Gastroesophageal sphincter (tissue), 4 donors: ENCODE data around the gene INO80. TPM values are rescaled to one million over a fixed set of nuclear protein-coding genes. Genes with fewer than 3 reads are reported as not detected.

Experiments
- ATAC-seq: fragments of 150-250 bp; one replicate; pipeline ENCODE4 v1.9.1; 2016; ENCODE audit warnings: mild to moderate bottlenecking, moderate library complexity
- H3K27ac ChIP-seq, 4 donors: fragments of 200-600 bp; sonication (generic) in 3 of 4; 1 replicate in 3 of 4; 2 replicates in 1 of 4; pipeline ENCODE4 v1.5.1; 2016 to 2019
- H3K27me3 ChIP-seq: fragments of 200-600 bp; sonication (generic); one replicate; pipeline ENCODE4 v1.5.1; 2019
- H3K36me3 ChIP-seq, 2 donors: fragments of 200-600 bp; sonication (generic); one replicate each; pipeline ENCODE4 v1.5.1; 2019; ENCODE audit warnings: control low read depth in 1 of 2
- H3K4me1 ChIP-seq, 3 donors: fragments of 200-600 bp; sonication (generic); 1 replicate in 2 of 3; 2 replicates in 1 of 3; pipeline ENCODE4 v1.5.1; 2016 to 2019; ENCODE audit warnings: control low read depth in 2 of 3
- H3K4me3 ChIP-seq, 2 donors: fragments of 200-600 bp; sonication (generic); one replicate each; pipeline ENCODE4 v1.5.1; 2019; ENCODE audit warnings: mild to moderate bottlenecking in 1 of 2, moderate library complexity in 1 of 2
- H3K9me3 ChIP-seq, 3 donors: fragments of 200-600 bp; sonication (generic); one replicate each; pipeline ENCODE4 v1.5.1; 2017 to 2019; ENCODE audit warnings: control low read depth in 2 of 3
- EP300 ChIP-seq: sonication (generic); formaldehyde crosslinking; IDR thresholded peaks from one replicate; pipeline ENCODE4 v1.6.1; 2017; ENCODE audit warnings: antibody characterized with exemption, mild to moderate bottlenecking
- POLR2A ChIP-seq, 2 donors: fragments of 450-650 bp; IDR thresholded peaks; one replicate each; pipeline ENCODE4 v1.6.1; 2017; ENCODE audit warnings: antibody characterized with exemption in 2 of 2, mild to moderate bottlenecking in 2 of 2, moderate library complexity in 1 of 2
- POLR2AphosphoS5 ChIP-seq: sonication (generic); formaldehyde crosslinking; IDR thresholded peaks from one replicate; pipeline ENCODE4 v1.6.1; 2017; ENCODE audit warnings: antibody characterized with exemption
- WGBS, 2 donors: methylation state at CpG; one replicate each; pipeline ENCODE4 v1.1.5; 2018; ENCODE audit warnings: low coverage in 1 of 2; 5-methylcytosine and 5-hydroxymethylcytosine counted together
- total RNA-seq, 4 donors: library from RNA; depleted of rRNA; stranded (reverse); fragments of >200 nt; gene quantifications; one replicate each; pipeline ENCODE4 v1.1.0, GENCODE V29; 2016
- TF ChIP-seq, protein P1 (sequence below), 4 experiments: fragments of 200-600 bp in 2 of 4; fragments of 450-650 bp in 2 of 4; sonication (generic) in 1 of 4; IDR thresholded peaks; one replicate each; pipeline ENCODE4 v1.5.1; 2017 to 2019; ENCODE audit warnings: antibody characterized with exemption in 4 of 4, mild to moderate bottlenecking in 2 of 4, moderate library complexity in 2 of 4

Gene INO80
- total RNA-seq, 4 donors from 2014 or later, result 18.0 to 61.3 (median 32.2) TPM

DNA sequence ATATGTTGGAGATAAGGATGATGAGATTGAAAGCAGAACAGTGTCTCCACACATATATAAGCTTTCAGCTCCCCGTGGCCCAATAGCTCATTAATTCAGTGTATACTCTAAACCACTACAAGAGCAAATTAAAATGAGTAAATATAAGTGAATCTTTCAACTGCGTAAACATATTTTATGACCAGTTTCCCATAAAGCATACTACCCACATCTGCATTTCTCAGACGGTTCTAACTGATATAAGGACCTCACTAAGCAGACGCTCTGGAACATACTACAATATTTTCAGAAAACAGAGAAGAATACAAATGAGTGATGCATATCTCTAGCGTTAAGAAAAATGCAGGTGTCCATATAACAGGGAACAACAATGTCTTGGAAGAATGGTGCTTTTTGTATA lies 73.2 kb downstream of the INO80 start:
- WGBS, 2 donors, result 92 to 93% methylated on average over 5 of the region's 5 CpGs
- no peaks in the 10 kb centered on the region for H3K9me3 ChIP-seq
- ATAC-seq, result no peak
- H3K27ac ChIP-seq, result no peak overlapping the region
- no peaks in the 10 kb centered on the region for H3K27me3 ChIP-seq
- H3K4me1 ChIP-seq, result no peaks in the 10 kb centered on the region
- H3K4me3 ChIP-seq, result no peak overlapping the region
- no peak for TF ChIP-seq EP300
- TF ChIP-seq, protein P1, sequence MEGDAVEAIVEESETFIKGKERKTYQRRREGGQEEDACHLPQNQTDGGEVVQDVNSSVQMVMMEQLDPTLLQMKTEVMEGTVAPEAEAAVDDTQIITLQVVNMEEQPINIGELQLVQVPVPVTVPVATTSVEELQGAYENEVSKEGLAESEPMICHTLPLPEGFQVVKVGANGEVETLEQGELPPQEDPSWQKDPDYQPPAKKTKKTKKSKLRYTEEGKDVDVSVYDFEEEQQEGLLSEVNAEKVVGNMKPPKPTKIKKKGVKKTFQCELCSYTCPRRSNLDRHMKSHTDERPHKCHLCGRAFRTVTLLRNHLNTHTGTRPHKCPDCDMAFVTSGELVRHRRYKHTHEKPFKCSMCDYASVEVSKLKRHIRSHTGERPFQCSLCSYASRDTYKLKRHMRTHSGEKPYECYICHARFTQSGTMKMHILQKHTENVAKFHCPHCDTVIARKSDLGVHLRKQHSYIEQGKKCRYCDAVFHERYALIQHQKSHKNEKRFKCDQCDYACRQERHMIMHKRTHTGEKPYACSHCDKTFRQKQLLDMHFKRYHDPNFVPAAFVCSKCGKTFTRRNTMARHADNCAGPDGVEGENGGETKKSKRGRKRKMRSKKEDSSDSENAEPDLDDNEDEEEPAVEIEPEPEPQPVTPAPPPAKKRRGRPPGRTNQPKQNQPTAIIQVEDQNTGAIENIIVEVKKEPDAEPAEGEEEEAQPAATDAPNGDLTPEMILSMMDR (IDR thresholded peaks at IDR 0.05), result no peak
- TF ChIP-seq POLR2AphosphoS5, result no peak
- TF ChIP-seq POLR2A (IDR thresholded peaks at IDR 0.05), result no peak
- H3K36me3 ChIP-seq, result peaks cover 0 to 91% of the 10 kb centered on the region in 2 donors

- Histone ChIP-seq H3K9me3 (no peaks in the 10 kb centered on the region), H3K36me3 (peaks cover 0 to 57% of the 10 kb centered on the region in 2 donors), H3K27me3 (no peaks in the 10 kb centered on the region), H3K4me1 (peaks cover 0 to 7% (median 0%) of the 10 kb centered on the region in 3 donors), H3K27ac (no peak overlapping the region), H3K4me3 (no peak overlapping the region)
- no peak for ATAC-seq
- TF ChIP-seq EP300, result no peak
- TF ChIP-seq, protein P1 (IDR thresholded peaks at IDR 0.05), result no peak
- TF ChIP-seq POLR2AphosphoS5, result no peak
- TF ChIP-seq POLR2A (IDR thresholded peaks at IDR 0.05), result no peak
Observed at GRCh38 chr15:41039121-41039520, 77.0 kb downstream of the INO80 start.

DNA sequence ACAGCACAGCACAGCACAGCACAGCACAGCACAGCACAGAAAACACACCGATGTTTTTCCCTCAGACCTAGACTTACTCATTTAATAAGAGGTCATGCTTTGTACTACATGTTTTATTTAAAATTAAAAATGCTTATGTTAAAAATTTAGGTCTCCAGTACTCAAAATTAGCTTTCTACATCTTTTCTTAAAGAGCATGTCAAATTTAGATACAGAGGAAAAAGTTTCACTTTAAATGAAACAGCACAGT lies 84.1 kb downstream of the INO80 start:
- 100% methylated on average over 1 of the region's 1 CpG for WGBS, 2 donors
- Histone ChIP-seq H3K9me3 (no peaks in the 10 kb centered on the region), H3K4me3 (no peak overlapping the region), H3K36me3 (peaks cover 0 to 33% of the 10 kb centered on the region in 2 donors), H3K27me3 (no peaks in the 10 kb centered on the region), H3K4me1 (peaks cover 0 to 7% (median 0%) of the 10 kb centered on the region in 3 donors), H3K27ac (no peak overlapping the region)
- TF ChIP-seq, protein P1 (IDR thresholded peaks at IDR 0.05), result no peak
- TF ChIP-seq POLR2AphosphoS5 (no peak), EP300 (no peak), POLR2A (IDR thresholded peaks at IDR 0.05) (no peak)
- no peak for ATAC-seq

DNA sequence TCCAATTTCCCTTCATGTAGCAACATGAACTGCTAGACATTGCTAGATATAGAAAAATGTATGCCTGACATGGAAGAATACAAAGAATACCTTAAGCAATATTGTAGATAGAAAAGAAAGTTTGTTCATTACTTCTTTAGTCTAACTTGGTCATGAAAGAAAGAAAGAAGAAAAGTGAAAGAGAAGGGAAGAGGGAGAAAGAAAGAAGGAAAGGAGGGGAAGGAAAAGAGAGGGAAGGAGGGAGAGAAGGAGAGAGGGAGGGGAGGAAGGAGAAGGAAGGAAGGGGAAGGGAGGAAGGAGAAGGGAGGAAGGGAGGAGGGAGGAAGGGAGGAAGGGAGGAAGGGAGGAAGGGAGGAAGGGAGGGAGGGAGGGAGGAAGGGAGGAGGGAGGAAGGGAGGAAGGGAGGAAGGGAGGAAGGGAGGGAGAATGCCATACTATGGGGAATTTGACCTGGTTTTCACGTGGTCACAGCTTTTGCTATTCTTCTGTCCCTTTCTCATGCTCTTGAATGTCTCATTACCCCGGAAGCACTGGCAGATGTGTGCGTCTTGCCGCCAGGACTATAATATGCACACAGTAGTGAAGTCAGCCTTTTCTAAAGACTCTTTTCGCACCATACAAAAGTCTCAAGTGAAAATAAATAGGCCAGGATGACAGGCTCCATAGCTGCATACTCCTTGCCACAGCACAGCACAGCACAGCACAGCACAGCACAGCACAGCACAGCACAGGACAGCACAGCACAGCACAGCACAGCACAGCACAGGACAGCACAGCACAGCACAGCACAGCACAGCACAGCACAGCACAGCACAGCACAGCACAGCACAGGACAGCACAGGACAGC lies 84.6 kb downstream of the INO80 start:
- H3K9me3 ChIP-seq, result no peaks in the 10 kb centered on the region
- TF ChIP-seq EP300, result no peak
- TF ChIP-seq POLR2A (IDR thresholded peaks at IDR 0.05), result no peak
- no peak for TF ChIP-seq POLR2AphosphoS5
- TF ChIP-seq, protein P1 (IDR thresholded peaks at IDR 0.05), result no peak
- WGBS, 2 donors, result 44 to 72% methylated on average over 2 to 5 of the region's 5 CpGs
- no peak for ATAC-seq
- H3K4me1 ChIP-seq, result peaks cover 0 to 7% (median 0%) of the 10 kb centered on the region in 3 donors
- H3K27me3 ChIP-seq, result no peaks in the 10 kb centered on the region
- no peak overlapping the region for H3K4me3 ChIP-seq
- no peak overlapping the region for H3K27ac ChIP-seq
- peaks cover 0 to 39% of the 10 kb centered on the region in 2 donors for H3K36me3 ChIP-seq

DNA sequence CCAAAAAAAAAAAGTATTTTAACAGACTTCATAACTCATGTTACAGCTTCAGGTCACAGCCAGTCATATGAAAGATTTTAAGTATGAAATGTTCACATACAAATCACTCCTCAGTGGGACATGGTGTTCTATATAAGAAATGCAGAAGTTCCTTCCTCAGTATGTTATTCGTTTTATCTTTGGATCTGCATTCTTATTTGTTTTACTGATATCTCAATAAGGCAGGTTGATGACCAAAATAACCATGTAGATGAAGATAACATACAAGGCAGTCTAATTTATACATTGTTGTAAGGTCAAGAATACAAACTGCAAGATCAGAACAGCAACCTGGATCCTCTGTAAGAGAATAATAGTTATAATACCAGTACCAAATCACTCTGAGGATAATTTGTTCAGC lies 87.2 kb downstream of the INO80 start:
- Histone ChIP-seq H3K27me3 (no peaks in the 10 kb centered on the region), H3K4me3 (no peak overlapping the region), H3K36me3 (peaks cover 0 to 34% of the 10 kb centered on the region in 2 donors), H3K27ac (no peak overlapping the region), H3K9me3 (no peaks in the 10 kb centered on the region), H3K4me1 (peaks cover 0 to 22% (median 8%) of the 10 kb centered on the region in 3 donors)
- TF ChIP-seq POLR2A (IDR thresholded peaks at IDR 0.05) (no peak), POLR2AphosphoS5 (no peak), EP300 (no peak)
- TF ChIP-seq, protein P1 (IDR thresholded peaks at IDR 0.05), result no peak
- no peak for ATAC-seq
- WGBS, 2 donors, result 74 to 80% methylated on average over 1 of the region's 1 CpG
